Left forelimb (tissue), 1 donor: ENCODE results near the gene IQGAP1.
"Not testable (repeated sequence)": the region's sequence is repeated elsewhere in the genome, so short reads cannot be mapped to it uniquely, and the experiment has no call there.

Source experiments
- DNase-seq: peaks from one replicate; pipeline ENCODE4 v3.0.0-alpha.2; 2018; ENCODE audit warnings: low spot score

The IQGAP1 gene

GRCh38 chr15:90376789-90377188 is 11.3 kb upstream of the IQGAP1 start:
- no peak for DNase-seq

- DNase-seq = no peak
These were observed 8.8 kb upstream of the IQGAP1 start for GRCh38 chr15:90379263-90379662.

- DNase-seq = no peak
These were observed 6.5 kb upstream of the IQGAP1 start for GRCh38 chr15:90381515-90381914.

GRCh38 chr15:90382320-90382719 is 5.7 kb upstream of the IQGAP1 start:
- DNase-seq = no peak

GRCh38 chr15:90386221-90386620 is 1.8 kb upstream of the IQGAP1 start:
- no peak for DNase-seq

- DNase-seq = peak; percentile 83
These were observed 679 bp downstream of the IQGAP1 start for GRCh38 chr15:90388462-90389380.

DNA sequence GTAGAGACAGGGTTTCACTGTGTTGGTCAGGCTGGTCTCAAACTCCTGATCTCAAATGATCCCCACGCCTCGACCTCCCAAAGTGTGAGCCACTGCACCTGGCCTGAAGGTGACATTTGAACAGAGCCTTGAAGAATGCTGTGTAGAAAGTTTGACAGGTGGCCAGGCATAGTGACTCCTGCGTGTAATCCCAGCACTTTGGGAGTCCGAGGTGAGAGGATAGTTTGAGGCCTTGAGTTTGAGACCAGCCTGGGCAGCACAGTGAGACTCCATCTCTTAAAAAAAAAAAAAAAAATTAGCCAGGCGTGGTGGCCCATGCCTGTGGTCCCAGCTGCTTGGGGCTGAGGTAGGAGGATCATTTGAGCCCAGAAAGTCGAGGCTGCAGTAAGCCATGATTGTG is 1.5 kb downstream of the IQGAP1 start:
- no peak for DNase-seq

- no peak for DNase-seq
These were observed 5.0 kb downstream of the IQGAP1 start for GRCh38 chr15:90393040-90393439.

GRCh38 chr15:90394074-90394473 is 6.0 kb downstream of the IQGAP1 start:
- no peak for DNase-seq

GRCh38 chr15:90394748-90395442 is 6.9 kb downstream of the IQGAP1 start:
- DNase-seq = no peak

GRCh38 chr15:90396321-90396720 is 8.3 kb downstream of the IQGAP1 start:
- no peak for DNase-seq

DNA sequence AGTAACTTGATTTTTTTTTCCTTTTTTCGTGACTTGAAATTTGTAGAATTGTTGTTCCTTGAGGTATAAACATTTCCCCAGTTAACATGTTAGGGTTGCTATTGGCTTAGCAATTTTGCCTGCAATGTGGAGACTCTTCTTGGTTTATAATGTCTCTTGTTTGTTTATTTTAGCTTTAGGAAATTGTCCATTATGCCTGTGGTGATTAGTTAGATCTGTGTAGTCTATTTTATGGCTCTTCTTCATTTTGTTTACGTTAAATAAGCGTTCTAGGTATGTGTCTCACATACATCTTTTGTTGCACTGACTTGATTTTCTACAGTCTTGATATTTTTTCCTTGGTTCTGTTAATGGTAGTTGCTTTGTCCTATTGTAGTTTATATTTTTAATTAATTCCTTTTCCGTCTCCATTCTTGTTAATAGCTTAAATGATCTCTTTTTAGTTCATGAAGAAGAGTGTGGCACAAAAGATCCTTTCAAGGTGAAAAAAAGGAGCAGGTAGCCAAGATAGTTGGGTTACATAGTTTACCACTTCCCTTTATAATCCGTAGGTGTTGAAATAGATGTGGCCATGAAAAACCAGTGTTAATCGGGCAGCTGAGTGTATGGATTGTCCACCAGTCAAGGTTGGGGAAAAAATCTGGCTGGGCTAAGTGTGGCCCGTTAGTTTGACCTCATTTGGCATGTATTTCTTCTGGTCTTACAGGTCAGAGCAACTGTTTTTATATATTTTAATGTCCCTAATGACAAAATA is 12.1 kb downstream of the IQGAP1 start:
- no peak for DNase-seq

DNA sequence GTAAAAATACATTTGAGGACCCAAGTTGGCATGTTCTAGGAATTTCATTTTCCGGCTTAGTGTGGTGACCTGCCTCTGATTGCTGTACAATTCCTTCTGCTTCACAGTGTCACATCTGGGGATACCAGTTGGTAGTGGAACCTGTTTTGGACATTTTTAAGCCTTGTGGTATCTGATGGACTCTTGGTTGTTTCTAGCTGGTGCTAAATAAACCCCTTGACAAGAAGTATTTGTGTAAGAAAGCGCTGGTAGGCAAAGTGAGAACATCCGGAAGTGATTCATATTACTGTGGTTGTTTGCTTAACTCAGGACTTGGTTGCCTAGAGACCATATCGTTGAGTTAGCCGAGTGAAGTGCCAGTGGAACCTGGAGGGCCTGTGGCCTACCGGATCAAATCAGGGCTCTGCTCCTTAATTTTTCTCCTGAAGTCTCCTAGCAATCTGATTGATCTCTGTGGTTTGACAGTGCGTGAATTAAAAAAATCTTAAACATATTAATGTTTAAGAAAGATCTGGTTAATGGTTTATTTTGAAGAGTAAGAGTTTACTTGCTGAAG is 12.8 kb downstream of the IQGAP1 start:
- no peak for DNase-seq

GRCh38 chr15:90401495-90401894 is 13.5 kb downstream of the IQGAP1 start:
- no peak for DNase-seq

GRCh38 chr15:90402223-90402622 is 14.2 kb downstream of the IQGAP1 start:
- no peak for DNase-seq

GRCh38 chr15:90402767-90403166 is 14.7 kb downstream of the IQGAP1 start:
- DNase-seq = no peak

DNA sequence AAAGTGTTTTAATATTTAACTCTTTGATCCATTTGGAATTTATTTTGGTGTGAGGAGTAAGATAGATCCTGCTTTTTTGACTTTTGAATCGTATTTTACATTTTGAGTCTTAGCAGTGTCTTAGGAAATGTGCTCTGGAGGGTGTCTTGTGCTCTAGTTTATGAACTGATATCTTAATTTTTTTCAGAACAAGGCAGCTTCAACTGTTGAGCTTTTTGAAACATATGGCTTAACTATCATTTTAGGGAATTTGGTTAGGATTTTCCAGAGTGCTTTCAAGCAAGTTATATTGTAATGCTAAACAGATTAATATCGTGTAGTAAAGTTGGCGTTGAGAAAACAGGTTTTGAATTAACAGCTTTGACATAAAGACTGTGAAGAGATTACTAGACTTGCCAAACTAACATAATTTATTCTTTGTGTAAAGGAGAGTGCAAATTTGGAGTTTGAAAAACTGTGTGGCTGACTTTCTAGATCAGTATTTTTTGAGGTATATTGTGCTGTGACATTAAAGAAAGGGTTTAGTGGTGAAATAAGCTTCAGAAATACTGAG is 17.1 kb downstream of the IQGAP1 start:
- DNase-seq = no peak

DNA sequence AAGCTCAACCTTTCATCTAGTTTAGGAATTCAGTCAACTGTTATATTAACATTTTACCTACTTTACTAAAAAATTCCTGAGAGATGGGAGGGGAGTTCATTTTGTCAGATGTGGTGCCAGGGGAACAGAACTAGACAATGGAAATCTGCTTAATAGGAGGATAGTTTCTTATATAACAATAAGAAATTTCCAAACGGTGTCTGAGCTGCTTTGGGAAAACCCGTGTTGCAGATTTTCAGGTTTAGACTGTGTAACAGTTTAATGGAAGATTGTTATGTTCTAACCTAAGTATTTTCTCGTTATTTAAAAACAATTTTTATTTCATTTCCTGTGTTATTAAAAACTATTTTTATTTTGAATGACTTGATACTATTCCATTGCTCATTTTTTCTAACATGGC is 19.3 kb downstream of the IQGAP1 start:
- DNase-seq = no peak

DNA sequence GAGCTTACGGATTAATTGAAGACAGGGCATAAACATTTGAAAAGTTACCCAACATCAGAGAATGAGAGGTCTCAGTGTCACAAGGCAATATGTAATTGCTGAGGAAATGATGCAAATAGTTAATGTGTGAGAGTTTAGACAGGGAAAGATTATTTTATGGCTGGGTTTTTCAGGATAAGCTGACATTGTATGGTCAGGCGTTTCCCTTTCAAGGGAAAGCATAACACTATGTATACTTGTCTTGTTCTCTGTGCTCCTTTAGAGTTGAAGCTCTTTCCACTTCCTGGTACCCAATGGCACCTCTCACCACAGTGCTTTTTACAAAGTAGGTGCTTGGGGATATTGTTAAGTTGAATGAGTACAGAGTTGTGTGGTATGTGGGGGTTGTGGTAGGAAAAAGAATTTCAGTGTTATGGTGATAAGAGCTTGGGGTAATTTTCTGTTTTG is 19.9 kb downstream of the IQGAP1 start:
- DNase-seq = no peak

GRCh38 chr15:90408657-90409056 is 20.6 kb downstream of the IQGAP1 start:
- DNase-seq = no peak

- DNase-seq = not testable (repeated sequence)
These were observed 21.5 kb downstream of the IQGAP1 start for GRCh38 chr15:90409587-90409986.

- DNase-seq = not testable (repeated sequence)
These were observed 22.3 kb downstream of the IQGAP1 start for GRCh38 chr15:90410316-90410715.
